Keratinocyte (primary cell): ENCODE measurements around the gene NLRP1. TPM values are rescaled to one million over a fixed set of nuclear protein-coding genes. Genes with fewer than 3 reads are reported as not detected.

Source experiments
- DNase-seq: peaks from one replicate; pipeline ENCODE4 v3.0.0-alpha.2; 2011; ENCODE audit warnings: low read depth, missing footprints, low spot score
- FAIRE-seq: peaks from 2 replicates; lab custom pipeline; 2011; peaks lifted over from hg19 to GRCh38; lab: Jason Lieb, UNC
- H2AFZ ChIP-seq: 2 replicates; pipeline ENCODE4 v1.6.0; 2012; ENCODE audit warnings: low read length, control low read depth, inconsistent platforms; ENCODE audit not compliant: control insufficient read depth
- H3K27ac ChIP-seq: 2 replicates; pipeline ENCODE4 v1.5.1; 2011; ENCODE audit warnings: low read length; ENCODE audit not compliant: control insufficient read depth, insufficient read depth
- H3K27me3 ChIP-seq: 3 replicates; pipeline ENCODE4 v1.6.0; 2011; ENCODE audit warnings: low read length; ENCODE audit not compliant: control insufficient read depth, insufficient read depth; ENCODE audit errors: extremely low read depth
- H3K36me3 ChIP-seq, 2 experiments: 2 replicates in 1 of 2; 3 replicates in 1 of 2; pipeline ENCODE4 v1.5.1; 2011; ENCODE audit warnings: low read length in 2 of 2, mild to moderate bottlenecking in 1 of 2; ENCODE audit not compliant: control insufficient read depth in 2 of 2, insufficient read depth in 2 of 2; ENCODE audit errors: extremely low read depth in 1 of 2
- H3K4me1 ChIP-seq: 3 replicates; pipeline ENCODE4 v1.5.1; 2011; ENCODE audit warnings: low read length; ENCODE audit not compliant: control insufficient read depth, insufficient read depth; ENCODE audit errors: extremely low read depth
- H3K4me2 ChIP-seq: 3 replicates; pipeline ENCODE4 v1.6.0; 2011; ENCODE audit warnings: low read depth, low read length; ENCODE audit not compliant: control insufficient read depth, insufficient read depth; ENCODE audit errors: extremely low read depth
- H3K4me3 ChIP-seq, 3 experiments: fragments of 200-600 bp in 1 of 3; sonication (generic) in 1 of 3; 2 replicates in 2 of 3; 3 replicates in 1 of 3; pipeline ENCODE4 v1.5.1; 2011 to 2016; ENCODE audit warnings: low read length in 3 of 3, mild to moderate bottlenecking in 3 of 3, control low read depth in 2 of 3, inconsistent platforms in 1 of 3, low read depth in 1 of 3, mixed read lengths in 1 of 3, mixed run types in 1 of 3, moderate library complexity in 1 of 3; ENCODE audit not compliant: control insufficient read depth in 2 of 3, insufficient read depth in 2 of 3; ENCODE audit errors: extremely low read depth in 1 of 3
- H3K79me2 ChIP-seq: 2 replicates; pipeline ENCODE4 v1.6.0; 2012; ENCODE audit warnings: low read length; ENCODE audit not compliant: control insufficient read depth, insufficient read depth
- H3K9ac ChIP-seq: 3 replicates; pipeline ENCODE4 v1.6.0; 2011; ENCODE audit warnings: low read length; ENCODE audit not compliant: control insufficient read depth, insufficient read depth; ENCODE audit errors: extremely low read depth
- H3K9me1 ChIP-seq: 3 replicates; pipeline ENCODE4 v1.6.0; 2011; ENCODE audit warnings: low read length; ENCODE audit not compliant: control insufficient read depth, insufficient read depth; ENCODE audit errors: extremely low read depth
- H3K9me3 ChIP-seq: 2 replicates; pipeline ENCODE4 v1.5.1; 2012; ENCODE audit warnings: low read depth, low read length; ENCODE audit not compliant: control insufficient read depth
- H4K20me1 ChIP-seq: 3 replicates; pipeline ENCODE4 v1.6.0; 2011; ENCODE audit warnings: low read length; ENCODE audit not compliant: control insufficient read depth, insufficient read depth; ENCODE audit errors: extremely low read depth
- CTCF ChIP-seq, 3 experiments: IDR thresholded peaks in 1 of 3; conservative IDR thresholded peaks in 1 of 3; optimal IDR thresholded peaks in 1 of 3; 2 replicates in 2 of 3; 3 replicates in 1 of 3; pipeline versions ENCODE3 to v1.5.1; 2011; ENCODE audit warnings: low read length in 3 of 3, mild to moderate bottlenecking in 3 of 3, moderate library complexity in 2 of 3, control low read depth in 1 of 3, inconsistent platforms in 1 of 3; ENCODE audit not compliant: insufficient read depth in 2 of 3; ENCODE audit errors: extremely low read depth in 1 of 3
- EZH2 ChIP-seq: IDR thresholded peaks from one replicate; pipeline ENCODE4 v1.6.1; 2012; ENCODE audit warnings: inconsistent platforms, mild to moderate bottlenecking, low read length, moderate library complexity
- dilution Hi-C: fragments of 300-500 bp; cut with MboI; formaldehyde crosslinking; loops from one replicate; pipeline ENCODE4 v1.7.0; 2020; ENCODE audit warnings: low sequenced_read_pairs; ENCODE audit not compliant: extremely low pct_ligation_motif_present
- polyA plus RNA-seq, 5 experiments: library from polyadenylated mRNA; depleted of rRNA in 3 of 5; stranded (reverse) in 3 of 5; stranded (forward) in 1 of 5; unstranded in 1 of 5; fragments of >200 nt; gene quantifications; 1 replicate in 1 of 5; 2 replicates in 3 of 5; 3 replicates in 1 of 5; pipeline versions ENCODE4 v1.2.1 to v1.2.3, GENCODE V29; 2011 to 2012; ENCODE audit warnings: missing spikeins in 2 of 5, low read depth in 1 of 5, low replicate concordance in 1 of 5

NLRP1 gene
- polyA plus RNA-seq, 1 donor (not counting 4 experiments of a cell fraction or from before 2014, with no cell fraction given), result 20.1 TPM

DNA sequence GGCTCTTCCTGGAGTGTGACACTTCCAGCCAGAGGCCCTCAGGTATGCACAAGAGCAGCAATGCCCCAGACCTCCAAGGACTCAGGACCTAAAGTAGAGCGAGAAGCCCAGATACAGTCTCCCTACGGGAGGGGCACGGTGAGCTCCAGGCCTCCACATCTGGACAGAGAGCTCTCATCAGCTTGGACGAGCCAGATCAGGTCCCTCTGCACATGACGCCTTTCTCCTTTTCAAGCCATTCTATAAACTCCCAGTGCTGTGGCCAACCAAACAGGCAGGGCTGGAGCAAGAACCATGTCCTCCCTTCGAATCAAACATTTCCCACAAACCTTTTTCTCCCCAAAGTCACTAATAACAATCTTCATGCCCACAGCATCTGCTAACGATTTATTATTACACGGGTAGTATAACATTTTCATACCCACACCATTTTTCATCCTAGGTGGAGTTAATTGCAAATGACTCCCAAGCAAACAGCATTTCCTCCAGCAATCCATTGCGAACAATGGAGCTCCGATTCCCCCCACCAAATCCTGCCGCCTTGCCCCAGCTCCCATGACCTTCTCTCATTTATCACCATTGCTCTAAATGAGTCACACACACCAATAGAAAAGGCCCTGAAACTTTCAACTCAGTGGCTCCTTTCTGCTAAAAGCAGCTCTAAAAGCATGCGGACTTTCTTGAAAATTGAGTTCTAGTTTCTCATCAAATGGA is 24.2 kb upstream of the NLRP1 start:
- DNase-seq, result no peak
- Histone ChIP-seq H3K27me3 (no peaks in the 10 kb centered on the region), H3K4me3 (no peak overlapping the region), H3K4me2 (no peak overlapping the region), H3K9me1 (no peaks in the 10 kb centered on the region), H3K9ac (no peak overlapping the region), H3K9me3 (no peaks in the 10 kb centered on the region), H3K36me3 (no peaks in the 10 kb centered on the region), H3K79me2 (no peaks in the 10 kb centered on the region), H3K27ac (no peak overlapping the region), H3K4me1 (no peaks in the 10 kb centered on the region), H4K20me1 (no peaks in the 10 kb centered on the region), H2AFZ (no peak overlapping the region)
- dilution Hi-C loops, result loop anchor here (25.0 kb wide), 1 partner anchor 804 kb away; no protein-coding TSS in a partner anchor
- no peak for FAIRE-seq
- TF ChIP-seq EZH2 (no peak), CTCF (optimal IDR thresholded peaks at IDR 0.05 in 1 of 3, IDR thresholded peaks at IDR 0.05 in 1 of 3, conservative IDR thresholded peaks at IDR 0.05 in 1 of 3; ENCODE audit: extremely low read depth in 1 of 3, insufficient read depth in 2 of 3, low read length in 3 of 3) (no peak)

DNA sequence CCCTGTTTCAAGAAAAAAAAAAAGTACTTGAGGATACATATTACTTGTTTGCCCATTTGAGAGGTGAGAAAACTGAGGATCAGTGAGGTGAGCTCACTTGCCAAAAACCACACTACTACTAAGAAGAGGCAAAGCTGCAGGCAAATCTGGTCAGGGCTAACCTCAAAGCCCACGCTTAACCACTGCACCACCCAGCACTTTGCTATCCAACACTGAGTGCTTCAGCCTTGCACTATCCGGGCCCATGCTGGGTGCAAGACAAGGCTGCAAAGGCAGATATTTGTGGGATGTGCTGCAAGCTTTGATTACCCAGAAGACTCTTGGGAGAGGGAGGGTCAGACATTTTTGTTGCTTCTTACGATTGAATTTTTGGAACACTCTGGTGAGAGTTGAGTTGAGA is 23.6 kb upstream of the NLRP1 start:
- no peak for FAIRE-seq

More for the DNA sequence above, 23.6 kb upstream of the NLRP1 start:
- Histone ChIP-seq H3K9me1 (no peaks in the 10 kb centered on the region), H3K4me2 (no peak overlapping the region), H3K9ac (no peak overlapping the region), H3K36me3 (no peaks in the 10 kb centered on the region), H3K27me3 (no peaks in the 10 kb centered on the region), H3K79me2 (no peaks in the 10 kb centered on the region), H2AFZ (no peak overlapping the region), H4K20me1 (no peaks in the 10 kb centered on the region), H3K4me1 (no peaks in the 10 kb centered on the region), H3K4me3 (no peak overlapping the region), H3K9me3 (no peaks in the 10 kb centered on the region), H3K27ac (no peak overlapping the region)
- no peak for DNase-seq
- no peak for TF ChIP-seq EZH2
- no peak for TF ChIP-seq CTCF (optimal IDR thresholded peaks at IDR 0.05 in 1 of 3, IDR thresholded peaks at IDR 0.05 in 1 of 3, conservative IDR thresholded peaks at IDR 0.05 in 1 of 3; ENCODE audit: extremely low read depth in 1 of 3, insufficient read depth in 2 of 3, low read length in 3 of 3)
- dilution Hi-C loops, result loop anchor here (25.0 kb wide), 1 partner anchor 804 kb away; no protein-coding TSS in a partner anchor
